ENCODE data around the gene HPSE2. TPM values are rescaled to one million over a fixed set of nuclear protein-coding genes. Genes with fewer than 3 reads are reported as not detected.

The HPSE2 gene
- total RNA-seq, 1 experiment from 2014 or later = 0.20 TPM

GRCh38 chr10:98587156-98587837, 648.4 kb downstream of the HPSE2 start:
- no peak overlapping the region for H2BK5ac ChIP-seq (ENCODE audit: insufficient read length, low read length)
- H3K27ac ChIP-seq (ENCODE audit: insufficient read length, low read depth, low read length) = no peak overlapping the region
- no peak overlapping the region for H3K9ac ChIP-seq (ENCODE audit: extremely low read depth, insufficient read length, low read length)
- no peak overlapping the region for H2AK5ac ChIP-seq (ENCODE audit: insufficient read length, low read length)
- no peak overlapping the region for H4K91ac ChIP-seq (ENCODE audit: insufficient read length, low read depth, low read length)
- Mint-ChIP-seq H3K27ac (peak overlapping the region in 1 of 3 experiments; percentile 46; a peak in 1 of 7 replicates), H3K36me3 (ENCODE audit: insufficient read depth in 1 of 3, low read depth in 3 of 3) (no peaks in the 10 kb centered on the region), H3K9me3 (no peaks in the 10 kb centered on the region), H3K27me3 (ENCODE audit: low read depth) (no peaks in the 10 kb centered on the region; the same call in 1 of the 2 replicates), H3K4me3 (no peak overlapping the region), H3K4me1 (no peaks in the 10 kb centered on the region; a peak in 1 of 4 replicates)
- H3T11ph ChIP-seq (ENCODE audit: low read length) = no peak overlapping the region
- no peaks in the 10 kb centered on the region for H3K79me2 ChIP-seq (ENCODE audit: insufficient read depth, low read length)
- no peak overlapping the region for H4K5ac ChIP-seq (ENCODE audit: insufficient read length, low read depth, low read length)
- H4K8ac ChIP-seq (replicated peaks; ENCODE audit: insufficient read length, low read depth, low read length) = no peak overlapping the region
- H2BK120ac ChIP-seq (ENCODE audit: low read depth, low read length, poor library complexity, severe bottlenecking) = no peak overlapping the region
- no peak overlapping the region for H2AFZ ChIP-seq (ENCODE audit: low read length)
- H3K9me3 ChIP-seq (ENCODE audit: control insufficient read depth, low read depth, low read length) = no peaks in the 10 kb centered on the region
- no peaks in the 10 kb centered on the region for H3K79me1 ChIP-seq (ENCODE audit: insufficient read depth, low read depth, low read length, poor library complexity, severe bottlenecking)
- H3K27me3 ChIP-seq (ENCODE audit: insufficient read depth, low read length) = no peaks in the 10 kb centered on the region
- TF ChIP-seq CTCF (conservative IDR thresholded peaks at IDR 0.05) = no peak
- no peaks in the 10 kb centered on the region for H4K20me1 ChIP-seq (ENCODE audit: control insufficient read depth, insufficient read depth, insufficient read length)
- H3K23ac ChIP-seq (ENCODE audit: insufficient read length, low read depth, low read length) = no peak overlapping the region
- no peak overlapping the region for H3K56ac ChIP-seq (ENCODE audit: insufficient read length, low read depth, low read length)
- H2BK12ac ChIP-seq (ENCODE audit: insufficient read length, low read depth, low read length) = no peak overlapping the region
- no peak overlapping the region for H2BK15ac ChIP-seq (ENCODE audit: low read depth, low read length)
- no peak overlapping the region for H3K18ac ChIP-seq (ENCODE audit: insufficient read length, low read depth, low read length)
- H3K4me2 ChIP-seq (ENCODE audit: insufficient read depth, insufficient read length, low read length) = no peak overlapping the region
- H3K14ac ChIP-seq (ENCODE audit: insufficient read depth, low read length) = no peak overlapping the region
- no peaks in the 10 kb centered on the region for H3K23me2 ChIP-seq (ENCODE audit: insufficient read length, low read depth, low read length, poor library complexity, severe bottlenecking)
- H3K4me1 ChIP-seq (ENCODE audit: insufficient read depth, low read length) = no peaks in the 10 kb centered on the region
- H2BK20ac ChIP-seq (ENCODE audit: low read depth, low read length, poor library complexity, severe bottlenecking) = no peak overlapping the region
- WGBS (ENCODE audit: extremely low coverage, insufficient read length, low lambda C conversion rate) = no CpG with 5 or more reads among the region's 2 CpGs
- H3K4ac ChIP-seq (ENCODE audit: low read depth, low read length) = no peak overlapping the region
- DNase-seq = no peak
